Activated naive CD4-positive, alpha-beta T cell treated with anti-CD3 and anti-CD28 coated beads, Interleukin-2, amount 10 ng/mL, durations not matched to agents 7 days and 5 days (primary cell): ENCODE data around the gene THRB.

Experiments
- CTCF ChIA-PET: fragments of 350-600 bp; sonication (Branson Sonifier 250); formaldehyde crosslinking; loops from one replicate; lab custom pipeline; 2021; ENCODE audit warnings: antibody characterized with exemption; lab: Charles Lee
- DNase-seq: peaks from one replicate; pipeline ENCODE4 v3.0.0-alpha.2; 2020
- H3K27ac Mint-ChIP-seq: one replicate; pipeline ENCODE4 v1.8.0; 2021; ENCODE audit warnings: mild to moderate bottlenecking, moderate library complexity, mixed read lengths
- H3K27me3 Mint-ChIP-seq: one replicate; pipeline ENCODE4 v1.8.0; 2021; ENCODE audit warnings: mild to moderate bottlenecking, mixed read lengths
- H3K36me3 Mint-ChIP-seq: one replicate; pipeline ENCODE4 v1.8.0; 2021; ENCODE audit warnings: mixed read lengths
- H3K4me1 Mint-ChIP-seq: one replicate; pipeline ENCODE4 v1.8.0; 2021; ENCODE audit warnings: mixed read lengths
- H3K4me3 Mint-ChIP-seq: one replicate; pipeline ENCODE4 v1.8.0; 2021; ENCODE audit warnings: mild to moderate bottlenecking, moderate library complexity, mixed read lengths
- H3K9me3 Mint-ChIP-seq: one replicate; pipeline ENCODE4 v1.8.0; 2021; ENCODE audit warnings: mixed read lengths

Gene THRB

GRCh38 chr3:24318677-24319287 is 175.9 kb downstream of the THRB start:
- no peak overlapping the region for H3K27ac Mint-ChIP-seq
- no peaks in the 10 kb centered on the region for H3K36me3 Mint-ChIP-seq
- DNase-seq = no peak
- no peaks in the 10 kb centered on the region for H3K27me3 Mint-ChIP-seq
- H3K4me3 Mint-ChIP-seq = no peak overlapping the region
- no peaks in the 10 kb centered on the region for H3K4me1 Mint-ChIP-seq
- CTCF ChIA-PET = no interaction called here
- no peaks in the 10 kb centered on the region for H3K9me3 Mint-ChIP-seq

- Mint-ChIP-seq H3K4me3 (no peak overlapping the region), H3K4me1 (no peaks in the 10 kb centered on the region), H3K27me3 (no peaks in the 10 kb centered on the region), H3K36me3 (no peaks in the 10 kb centered on the region), H3K9me3 (no peaks in the 10 kb centered on the region), H3K27ac (no peak overlapping the region)
- no peak for DNase-seq
- CTCF ChIA-PET = no interaction called here
These were observed 177.7 kb downstream of the THRB start for GRCh38 chr3:24316887-24317383.

GRCh38 chr3:24315971-24316370 is 178.7 kb downstream of the THRB start:
- H3K36me3 Mint-ChIP-seq = no peaks in the 10 kb centered on the region
- no peak for DNase-seq
- no peak overlapping the region for H3K4me3 Mint-ChIP-seq
- H3K27me3 Mint-ChIP-seq = no peaks in the 10 kb centered on the region
- CTCF ChIA-PET = no interaction called here
- no peaks in the 10 kb centered on the region for H3K9me3 Mint-ChIP-seq
- no peaks in the 10 kb centered on the region for H3K4me1 Mint-ChIP-seq
- H3K27ac Mint-ChIP-seq = no peak overlapping the region

GRCh38 chr3:24315356-24315755 is 179.3 kb downstream of the THRB start:
- no peaks in the 10 kb centered on the region for H3K9me3 Mint-ChIP-seq
- H3K36me3 Mint-ChIP-seq = no peaks in the 10 kb centered on the region
- CTCF ChIA-PET = no interaction called here
- H3K27ac Mint-ChIP-seq = no peak overlapping the region
- H3K4me3 Mint-ChIP-seq = no peak overlapping the region
- no peaks in the 10 kb centered on the region for H3K4me1 Mint-ChIP-seq
- no peak for DNase-seq
- H3K27me3 Mint-ChIP-seq = no peaks in the 10 kb centered on the region

GRCh38 chr3:24311881-24312280 is 182.8 kb downstream of the THRB start:
- Mint-ChIP-seq H3K4me3 (no peak overlapping the region), H3K9me3 (no peaks in the 10 kb centered on the region), H3K36me3 (no peaks in the 10 kb centered on the region), H3K4me1 (no peaks in the 10 kb centered on the region), H3K27me3 (no peaks in the 10 kb centered on the region), H3K27ac (no peak overlapping the region)
- DNase-seq = no peak
- CTCF ChIA-PET = no interaction called here

- no peaks in the 10 kb centered on the region for H3K36me3 Mint-ChIP-seq
- H3K27me3 Mint-ChIP-seq = no peaks in the 10 kb centered on the region
- no peak for DNase-seq
- H3K9me3 Mint-ChIP-seq = no peaks in the 10 kb centered on the region
- CTCF ChIA-PET = no interaction called here
- no peaks in the 10 kb centered on the region for H3K4me1 Mint-ChIP-seq
- H3K4me3 Mint-ChIP-seq = no peak overlapping the region
- H3K27ac Mint-ChIP-seq = no peak overlapping the region
These were observed 183.8 kb downstream of the THRB start for GRCh38 chr3:24310887-24311286.

- no peak for DNase-seq
- CTCF ChIA-PET = no interaction called here
- H3K27me3 Mint-ChIP-seq = no peaks in the 10 kb centered on the region
- no peaks in the 10 kb centered on the region for H3K4me1 Mint-ChIP-seq
- H3K36me3 Mint-ChIP-seq = no peaks in the 10 kb centered on the region
- no peak overlapping the region for H3K4me3 Mint-ChIP-seq
- no peak overlapping the region for H3K27ac Mint-ChIP-seq
- H3K9me3 Mint-ChIP-seq = no peaks in the 10 kb centered on the region
These were observed 188.1 kb downstream of the THRB start for GRCh38 chr3:24306518-24306917.

- H3K9me3 Mint-ChIP-seq = no peaks in the 10 kb centered on the region
- CTCF ChIA-PET = no interaction called here
- H3K4me3 Mint-ChIP-seq = no peak overlapping the region
- H3K27ac Mint-ChIP-seq = no peak overlapping the region
- H3K4me1 Mint-ChIP-seq = no peaks in the 10 kb centered on the region
- H3K36me3 Mint-ChIP-seq = no peaks in the 10 kb centered on the region
- H3K27me3 Mint-ChIP-seq = no peaks in the 10 kb centered on the region
- no peak for DNase-seq
These were observed 188.7 kb downstream of the THRB start for GRCh38 chr3:24305795-24306467.

- no peak overlapping the region for H3K4me3 Mint-ChIP-seq
- CTCF ChIA-PET = no interaction called here
- no peak for DNase-seq
- H3K9me3 Mint-ChIP-seq = no peaks in the 10 kb centered on the region
- no peaks in the 10 kb centered on the region for H3K27me3 Mint-ChIP-seq
- no peaks in the 10 kb centered on the region for H3K4me1 Mint-ChIP-seq
- no peak overlapping the region for H3K27ac Mint-ChIP-seq
- H3K36me3 Mint-ChIP-seq = no peaks in the 10 kb centered on the region
These were observed 191.4 kb downstream of the THRB start for GRCh38 chr3:24303057-24303754.

- CTCF ChIA-PET = no interaction called here
- Mint-ChIP-seq H3K27me3 (no peaks in the 10 kb centered on the region), H3K4me3 (no peak overlapping the region), H3K27ac (no peak overlapping the region), H3K4me1 (no peaks in the 10 kb centered on the region), H3K9me3 (no peaks in the 10 kb centered on the region), H3K36me3 (no peaks in the 10 kb centered on the region)
- DNase-seq = no peak
These were observed 192.3 kb downstream of the THRB start for GRCh38 chr3:24302396-24302795.

GRCh38 chr3:24300949-24301348 is 193.7 kb downstream of the THRB start:
- H3K27me3 Mint-ChIP-seq = no peaks in the 10 kb centered on the region
- CTCF ChIA-PET = no interaction called here
- no peaks in the 10 kb centered on the region for H3K36me3 Mint-ChIP-seq
- no peak overlapping the region for H3K27ac Mint-ChIP-seq
- DNase-seq = no peak
- H3K4me3 Mint-ChIP-seq = no peak overlapping the region
- no peaks in the 10 kb centered on the region for H3K4me1 Mint-ChIP-seq
- no peaks in the 10 kb centered on the region for H3K9me3 Mint-ChIP-seq

- CTCF ChIA-PET = no interaction called here
- no peaks in the 10 kb centered on the region for H3K36me3 Mint-ChIP-seq
- no peak overlapping the region for H3K4me3 Mint-ChIP-seq
- no peak for DNase-seq
- H3K4me1 Mint-ChIP-seq = no peaks in the 10 kb centered on the region
- no peaks in the 10 kb centered on the region for H3K9me3 Mint-ChIP-seq
- H3K27me3 Mint-ChIP-seq = no peaks in the 10 kb centered on the region
- H3K27ac Mint-ChIP-seq = no peak overlapping the region
These were observed 194.6 kb downstream of the THRB start for GRCh38 chr3:24299806-24300626.

- no peak overlapping the region for H3K27ac Mint-ChIP-seq
- no peaks in the 10 kb centered on the region for H3K36me3 Mint-ChIP-seq
- no peaks in the 10 kb centered on the region for H3K27me3 Mint-ChIP-seq
- no peaks in the 10 kb centered on the region for H3K9me3 Mint-ChIP-seq
- no peaks in the 10 kb centered on the region for H3K4me1 Mint-ChIP-seq
- DNase-seq = no peak
- H3K4me3 Mint-ChIP-seq = no peak overlapping the region
- CTCF ChIA-PET = no interaction called here
These were observed 195.3 kb downstream of the THRB start for GRCh38 chr3:24299246-24299805.
